Endothelial cell (in vitro differentiated cells): ENCODE results near the gene ZNF277. TPM values are rescaled to one million over a fixed set of nuclear protein-coding genes. Genes with fewer than 3 reads are reported as not detected.

ENCODE experiments used
- DNase-seq: peaks from one replicate; pipeline ENCODE4 v3.0.0; 2021; ENCODE audit warnings: low spot score
- H3K27ac Mint-ChIP-seq: one replicate; pipeline ENCODE4 v1.8.0; 2021; ENCODE audit warnings: mixed read lengths, inconsistent platforms; ENCODE audit not compliant: unreplicated experiment
- H3K27me3 Mint-ChIP-seq: one replicate; pipeline ENCODE4 v1.8.0; 2021; ENCODE audit warnings: mild to moderate bottlenecking, moderate library complexity, mixed read lengths, inconsistent platforms; ENCODE audit not compliant: unreplicated experiment
- H3K36me3 Mint-ChIP-seq: one replicate; pipeline ENCODE4 v1.8.0; 2021; ENCODE audit warnings: mild to moderate bottlenecking, low read depth, mixed read lengths, inconsistent platforms; ENCODE audit not compliant: unreplicated experiment
- H3K4me1 Mint-ChIP-seq: one replicate; pipeline ENCODE4 v1.8.0; 2021; ENCODE audit warnings: mild to moderate bottlenecking, mixed read lengths, inconsistent platforms; ENCODE audit not compliant: unreplicated experiment
- H3K4me3 Mint-ChIP-seq: one replicate; pipeline ENCODE4 v1.8.0; 2021; ENCODE audit warnings: mild to moderate bottlenecking, mixed read lengths, inconsistent platforms; ENCODE audit not compliant: unreplicated experiment
- H3K9me3 Mint-ChIP-seq: one replicate; pipeline ENCODE4 v1.8.0; 2021; ENCODE audit warnings: mixed read lengths, inconsistent platforms; ENCODE audit not compliant: unreplicated experiment
- total RNA-seq: library from RNA; stranded (reverse); fragmentation: NEBNext Ultra II Directional; extraction: Animal tissue kit (Norgen Biotek cat#: 25700); gene quantifications from one replicate; pipeline ENCODE4 v1.2.1, GENCODE V29; 2021; ENCODE audit not compliant: unreplicated experiment
- TF ChIP-seq, protein P1 (sequence below): fragments of 200-600 bp; sonication (generic); IDR thresholded peaks from one replicate; pipeline ENCODE4 v1.5.0; 2021; ENCODE audit warnings: antibody characterized with exemption; ENCODE audit not compliant: unreplicated experiment

Gene ZNF277
- total RNA-seq, 1 donor from 2014 or later = 26.1 TPM

DNA sequence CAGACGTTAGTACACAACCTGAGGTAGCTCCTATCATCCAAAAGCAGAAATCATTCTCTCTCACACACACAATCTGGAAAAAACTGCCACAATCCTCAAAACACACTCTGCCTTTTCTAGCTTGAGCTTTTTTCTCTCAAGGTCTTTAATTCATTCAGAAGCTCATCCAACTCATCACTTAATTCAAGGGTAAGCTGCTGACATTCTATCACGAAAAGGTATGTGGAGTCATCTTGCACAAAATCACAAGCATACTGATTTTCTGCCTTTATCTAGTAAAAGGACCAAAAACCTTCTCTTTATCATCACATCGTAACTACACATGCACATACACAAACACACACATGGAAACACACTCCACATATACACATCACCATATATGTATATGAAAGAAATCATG lies 32.3 kb upstream of the ZNF277 start:
- Mint-ChIP-seq H3K27ac (no peak overlapping the region), H3K9me3 (no peaks in the 10 kb centered on the region), H3K4me3 (no peak overlapping the region), H3K4me1 (peaks cover 50% of the 10 kb centered on the region), H3K36me3 (peaks cover 6% of the 10 kb centered on the region), H3K27me3 (peaks cover 5% of the 10 kb centered on the region)
- no peak for DNase-seq
- TF ChIP-seq, protein P1, sequence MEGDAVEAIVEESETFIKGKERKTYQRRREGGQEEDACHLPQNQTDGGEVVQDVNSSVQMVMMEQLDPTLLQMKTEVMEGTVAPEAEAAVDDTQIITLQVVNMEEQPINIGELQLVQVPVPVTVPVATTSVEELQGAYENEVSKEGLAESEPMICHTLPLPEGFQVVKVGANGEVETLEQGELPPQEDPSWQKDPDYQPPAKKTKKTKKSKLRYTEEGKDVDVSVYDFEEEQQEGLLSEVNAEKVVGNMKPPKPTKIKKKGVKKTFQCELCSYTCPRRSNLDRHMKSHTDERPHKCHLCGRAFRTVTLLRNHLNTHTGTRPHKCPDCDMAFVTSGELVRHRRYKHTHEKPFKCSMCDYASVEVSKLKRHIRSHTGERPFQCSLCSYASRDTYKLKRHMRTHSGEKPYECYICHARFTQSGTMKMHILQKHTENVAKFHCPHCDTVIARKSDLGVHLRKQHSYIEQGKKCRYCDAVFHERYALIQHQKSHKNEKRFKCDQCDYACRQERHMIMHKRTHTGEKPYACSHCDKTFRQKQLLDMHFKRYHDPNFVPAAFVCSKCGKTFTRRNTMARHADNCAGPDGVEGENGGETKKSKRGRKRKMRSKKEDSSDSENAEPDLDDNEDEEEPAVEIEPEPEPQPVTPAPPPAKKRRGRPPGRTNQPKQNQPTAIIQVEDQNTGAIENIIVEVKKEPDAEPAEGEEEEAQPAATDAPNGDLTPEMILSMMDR = no peak

DNA sequence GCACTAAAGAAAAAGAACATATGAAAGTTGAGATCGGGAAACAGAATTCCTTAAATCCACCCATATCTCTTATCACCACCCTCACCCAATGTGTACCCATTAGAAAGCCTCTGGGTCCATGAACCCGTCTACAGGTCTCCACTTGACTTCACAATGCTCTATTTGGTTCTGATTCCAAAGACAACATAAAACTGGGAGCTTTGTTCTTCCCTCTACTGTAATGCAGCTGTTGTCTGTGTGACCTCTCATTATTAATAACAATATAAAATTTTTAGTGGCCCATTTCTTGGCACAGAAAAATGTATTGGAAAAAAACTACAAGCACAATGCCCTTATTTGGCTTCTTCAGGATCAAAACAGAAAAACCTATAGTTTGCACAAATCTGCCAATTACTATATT lies 30.3 kb upstream of the ZNF277 start:
- TF ChIP-seq, protein P1 = no peak

DNA sequence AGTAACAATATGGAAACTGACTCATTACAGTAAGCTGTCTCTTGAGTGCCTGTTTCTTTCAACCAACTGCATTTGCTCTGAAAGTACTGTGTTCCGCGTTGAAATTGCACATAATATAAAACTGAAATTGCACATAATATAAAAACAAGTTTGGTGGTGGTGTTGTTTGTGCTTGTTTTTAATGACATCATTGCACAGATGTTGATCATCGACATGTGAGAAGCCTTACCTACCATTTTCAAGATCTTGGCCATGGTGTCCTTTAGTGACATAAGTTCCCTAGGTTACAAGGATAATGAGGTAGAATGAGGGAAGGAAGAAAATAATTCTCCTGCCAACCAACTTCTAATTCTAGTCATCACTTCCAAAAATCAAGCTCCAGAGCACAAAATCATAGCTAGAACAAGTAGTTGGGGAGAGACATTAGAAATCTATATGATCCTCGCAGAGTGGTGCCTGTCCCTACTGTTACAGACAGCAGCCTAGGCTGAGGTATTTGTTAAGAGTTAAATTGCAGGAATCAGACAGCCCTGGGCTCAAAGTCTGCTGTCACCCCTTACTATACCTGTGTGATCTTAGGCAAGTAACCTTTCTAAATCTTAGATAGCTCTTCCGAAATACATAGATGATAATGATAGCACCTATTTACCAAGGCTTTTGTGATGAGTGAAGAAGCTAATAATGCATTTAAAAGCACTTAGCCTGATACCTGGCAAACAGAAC lies 29.6 kb upstream of the ZNF277 start:
- TF ChIP-seq, protein P1 = no peak
- Mint-ChIP-seq H3K36me3 (peaks cover 4% of the 10 kb centered on the region), H3K4me1 (peaks cover 61% of the 10 kb centered on the region), H3K9me3 (no peaks in the 10 kb centered on the region), H3K27ac (no peak overlapping the region), H3K27me3 (peaks cover 5% of the 10 kb centered on the region), H3K4me3 (no peak overlapping the region)
- no peak for DNase-seq

More for the DNA sequence above, 30.3 kb upstream of the ZNF277 start:
- Mint-ChIP-seq H3K27me3 (peaks cover 5% of the 10 kb centered on the region), H3K9me3 (no peaks in the 10 kb centered on the region), H3K4me1 (peaks cover 61% of the 10 kb centered on the region), H3K36me3 (peaks cover 6% of the 10 kb centered on the region), H3K4me3 (no peak overlapping the region), H3K27ac (no peak overlapping the region)
- DNase-seq = no peak

DNA sequence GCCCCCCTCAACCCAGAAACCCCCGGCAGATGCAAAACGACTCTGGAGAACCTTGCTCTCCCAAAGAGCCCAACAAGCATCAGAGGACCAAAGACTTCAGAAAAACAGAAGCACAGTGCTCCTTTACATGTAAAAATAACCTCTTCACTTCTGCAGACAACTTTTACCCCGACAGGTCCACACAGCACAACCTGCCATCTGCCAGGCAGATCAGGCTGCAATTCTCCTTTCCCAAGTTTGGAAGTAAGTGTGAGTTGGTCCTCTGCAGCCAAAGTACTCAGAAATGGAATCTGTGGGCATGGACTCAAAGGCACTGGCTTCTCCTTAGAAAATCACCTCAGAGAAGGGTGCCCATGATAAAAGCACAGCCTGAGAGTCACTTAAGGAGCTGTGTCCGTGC lies 26.3 kb upstream of the ZNF277 start:
- DNase-seq = no peak
- Mint-ChIP-seq H3K27me3 (peaks cover 5% of the 10 kb centered on the region), H3K27ac (no peak overlapping the region), H3K4me1 (peaks cover 73% of the 10 kb centered on the region), H3K4me3 (no peak overlapping the region), H3K9me3 (no peaks in the 10 kb centered on the region), H3K36me3 (peaks cover 5% of the 10 kb centered on the region)
- TF ChIP-seq, protein P1 = no peak

DNA sequence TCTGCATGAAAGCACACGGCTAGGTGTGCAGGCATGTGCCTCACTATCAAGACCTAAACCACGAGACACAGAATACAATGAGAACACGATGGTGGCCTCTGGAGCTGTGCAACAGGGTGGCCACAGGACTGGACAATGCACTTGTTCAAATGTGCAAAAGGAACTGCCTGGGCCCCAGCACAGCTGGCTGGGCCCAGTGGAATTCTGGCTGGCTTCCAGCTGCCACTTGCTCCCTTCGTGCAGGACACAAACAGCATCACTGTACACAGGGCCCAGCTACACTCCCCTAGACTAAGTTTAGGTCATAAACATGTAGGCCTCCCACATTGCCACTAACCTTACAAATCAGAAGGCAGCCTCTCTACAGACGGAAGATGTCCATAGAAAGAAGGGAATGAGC lies 23.7 kb upstream of the ZNF277 start:
- peaks cover 4% of the 10 kb centered on the region for H3K27me3 Mint-ChIP-seq
- peaks cover 81% of the 10 kb centered on the region for H3K4me1 Mint-ChIP-seq
- no peak overlapping the region for H3K4me3 Mint-ChIP-seq
- no peaks in the 10 kb centered on the region for H3K9me3 Mint-ChIP-seq
- no peak overlapping the region for H3K27ac Mint-ChIP-seq
- no peak for DNase-seq
- peaks cover 5% of the 10 kb centered on the region for H3K36me3 Mint-ChIP-seq
- TF ChIP-seq, protein P1 = no peak
